ENCODE data around the gene MYO5B. TPM values are rescaled to one million over a fixed set of nuclear protein-coding genes. Genes with fewer than 3 reads are reported as not detected.

The MYO5B gene
- total and polyA plus RNA-seq, 9 of the 15 experiments (the other 6 are each of a cell fraction or from before 2014, with no cell fraction given) = 0.07 to 0.42 (median 0.28) TPM

DNA sequence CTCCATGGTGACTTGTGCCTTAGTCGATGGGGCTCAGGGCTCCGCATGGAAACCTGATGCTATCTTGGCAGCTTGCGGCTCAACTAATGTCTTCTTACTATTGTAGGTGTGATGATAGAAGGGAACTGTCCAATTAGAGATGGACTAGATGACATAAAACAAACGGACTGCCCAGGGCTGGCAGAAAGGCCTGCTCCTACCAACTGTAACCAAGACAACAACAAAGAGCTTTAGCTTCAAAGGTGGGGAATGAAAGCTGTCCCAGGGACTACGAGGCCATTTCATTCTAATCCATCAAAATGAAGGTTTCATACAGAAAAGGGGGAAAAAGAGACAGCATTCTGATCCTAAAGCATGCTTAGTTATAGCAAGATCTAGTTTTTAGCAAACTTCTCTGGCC, 194.7 kb downstream of the MYO5B start (continued):
- TF ChIP-seq, protein P1, sequence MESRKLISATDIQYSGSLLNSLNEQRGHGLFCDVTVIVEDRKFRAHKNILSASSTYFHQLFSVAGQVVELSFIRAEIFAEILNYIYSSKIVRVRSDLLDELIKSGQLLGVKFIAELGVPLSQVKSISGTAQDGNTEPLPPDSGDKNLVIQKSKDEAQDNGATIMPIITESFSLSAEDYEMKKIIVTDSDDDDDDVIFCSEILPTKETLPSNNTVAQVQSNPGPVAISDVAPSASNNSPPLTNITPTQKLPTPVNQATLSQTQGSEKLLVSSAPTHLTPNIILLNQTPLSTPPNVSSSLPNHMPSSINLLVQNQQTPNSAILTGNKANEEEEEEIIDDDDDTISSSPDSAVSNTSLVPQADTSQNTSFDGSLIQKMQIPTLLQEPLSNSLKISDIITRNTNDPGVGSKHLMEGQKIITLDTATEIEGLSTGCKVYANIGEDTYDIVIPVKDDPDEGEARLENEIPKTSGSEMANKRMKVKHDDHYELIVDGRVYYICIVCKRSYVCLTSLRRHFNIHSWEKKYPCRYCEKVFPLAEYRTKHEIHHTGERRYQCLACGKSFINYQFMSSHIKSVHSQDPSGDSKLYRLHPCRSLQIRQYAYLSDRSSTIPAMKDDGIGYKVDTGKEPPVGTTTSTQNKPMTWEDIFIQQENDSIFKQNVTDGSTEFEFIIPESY (CRISPR knock-in tag; IDR thresholded peaks at IDR 0.05) = no peak
- no peak for TF ChIP-seq PRMT5 (CRISPR knock-in tag; IDR thresholded peaks at IDR 0.05)
- TF ChIP-seq HNRNPLL (IDR thresholded peaks at IDR 0.05; ENCODE audit: low read depth, low read length, poor library complexity, severe bottlenecking) = no peak
- TF ChIP-seq SP1 (CRISPR knock-in tag; IDR thresholded peaks at IDR 0.05) = no peak

- no peaks in the 10 kb centered on the region for H3K9me1 ChIP-seq (ENCODE audit: control insufficient read depth, insufficient read depth, low read length)
- ATAC-seq (no peak), FAIRE-seq (no peak), DNase-seq (ENCODE audit: extremely low read depth in 1 of 4, low spot score in 3 of 4) (no peak)
- no TSS peak for BruUV-seq (replicated peaks)
- POLR2A ChIA-PET = no interaction called here
- H3K4me3 ChIP-seq = no peak overlapping the region
- peaks cover 0 to 11% of the 10 kb centered on the region in 2 experiments; a peak in 4 of 5 replicates for H3K27me3 ChIP-seq (ENCODE audit: control insufficient read depth in 2 of 2, insufficient read depth in 2 of 2, low read length in 2 of 2)
- H3K79me2 ChIP-seq (ENCODE audit: control insufficient read depth, insufficient read depth, low read length) = no peaks in the 10 kb centered on the region
- TF ChIP-seq HNRNPL (IDR thresholded peaks at IDR 0.05; ENCODE audit: low read depth, low read length) = no peak
- TF ChIP-seq ZNF79 (CRISPR knock-in tag; IDR thresholded peaks at IDR 0.05; ENCODE audit: low read depth) = no peak
- TF ChIP-seq RBM25 (IDR thresholded peaks at IDR 0.05; ENCODE audit: low read depth, low read length, severe bottlenecking) = no peak
- TF ChIP-seq TAF7 (tag; IDR thresholded peaks at IDR 0.05) = no peak
- TF ChIP-seq BRD4 (IDR thresholded peaks at IDR 0.05) = no peak
- no peak for TF ChIP-seq TBL1XR1 (IDR thresholded peaks at IDR 0.05; ENCODE audit: low read length in 2 of 2)
- no peak for TF ChIP-seq ZNF395 (CRISPR knock-in tag; IDR thresholded peaks at IDR 0.05)
- TF ChIP-seq EGR1 (conservative IDR thresholded peaks at IDR 0.05) = no peak
- no peak for TF ChIP-seq FOSL1 (tag; conservative IDR thresholded peaks at IDR 0.05)
- TF ChIP-seq JUN (IDR thresholded peaks at IDR 0.05; ENCODE audit: borderline replicate concordance, low read depth, low read length) = no peak
- no peak for TF ChIP-seq JUN (CRISPR knock-in tag; IDR thresholded peaks at IDR 0.05; ENCODE audit: borderline replicate concordance)
- TF ChIP-seq ZNF347 (CRISPR knock-in tag; IDR thresholded peaks at IDR 0.05; ENCODE audit: low read depth) = no peak
- no peak for TF ChIP-seq ZBTB1 (CRISPR knock-in tag; IDR thresholded peaks at IDR 0.05; ENCODE audit: borderline replicate concordance, low read depth)
- no peak for TF ChIP-seq MXD1 (CRISPR knock-in tag; IDR thresholded peaks at IDR 0.05; ENCODE audit: borderline replicate concordance, poor library complexity, severe bottlenecking)
- no peaks in the 10 kb centered on the region for H4K20me1 ChIP-seq (replicated peaks; ENCODE audit: control insufficient read depth, insufficient read depth, low read length)
- 0% methylated on average over 6 of the region's 6 CpGs for WGBS (ENCODE audit: insufficient coverage, low coverage, missing lambda C conversion rate)
- no peak overlapping the region for H2AFZ ChIP-seq (ENCODE audit: low read depth, low read length)
- no peak overlapping the region for H3K27ac ChIP-seq (ENCODE audit: extremely low read depth, low read depth, low read length)
- CTCF ChIA-PET (ENCODE audit: low intra/inter-chr PET ratio) = no interaction called here
- intact Hi-C loops (cut with micrococcal nuclease) = no loop called here
- no peaks in the 10 kb centered on the region for H3K4me1 ChIP-seq (replicated peaks in 1 of 2; ENCODE audit: control insufficient read depth in 2 of 2, insufficient read depth in 2 of 2, low read length in 2 of 2)
- no peaks in the 10 kb centered on the region for H3K9me3 ChIP-seq (replicated peaks; ENCODE audit: control insufficient read depth, insufficient read depth, low read depth, low read length)
- H3K36me3 ChIP-seq (ENCODE audit: control insufficient read depth, insufficient read depth, low read length) = no peaks in the 10 kb centered on the region
- H3K4me2 ChIP-seq (ENCODE audit: insufficient read depth, low read length) = no peak overlapping the region
- in situ Hi-C loops (cut with MboI) = no loop called here
- H3K9ac ChIP-seq (ENCODE audit: insufficient read depth in 1 of 2, low read depth in 2 of 2, low read length in 2 of 2) = no peak overlapping the region
Observed at GRCh38 chr18:49999128-49999527, 195.8 kb downstream of the MYO5B start.
